ENCODE data around the gene ARHGAP31.
"Not testable (repeated sequence)": the region's sequence is repeated elsewhere in the genome, so short reads cannot be mapped to it uniquely, and the experiment has no call there.

Gene ARHGAP31

GRCh38 chr3:119352034-119352609, 57.9 kb downstream of the ARHGAP31 start:
- DNase-seq = peak; percentile 50 to 52

GRCh38 chr3:119352863-119353527, 58.8 kb downstream of the ARHGAP31 start:
- no peak for DNase-seq

DNA sequence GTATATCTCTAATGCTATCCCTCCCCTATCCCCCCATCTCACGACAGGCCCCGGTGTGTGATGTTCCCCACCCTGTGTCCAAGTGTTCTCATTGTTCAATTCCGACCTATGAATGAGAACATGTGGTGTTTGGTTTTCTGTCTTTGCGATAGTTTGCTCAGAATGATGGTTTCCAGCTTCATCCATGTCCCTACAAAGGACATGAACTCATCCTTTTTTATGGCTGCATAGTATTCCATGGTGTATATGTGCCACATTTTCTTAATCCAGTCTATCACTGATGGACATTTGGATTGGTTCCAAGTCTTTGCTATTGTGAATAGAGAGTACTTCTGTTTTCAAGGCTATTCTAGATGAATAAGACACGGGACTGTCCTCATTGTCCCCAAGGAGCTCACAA, 61.4 kb downstream of the ARHGAP31 start:
- not testable (repeated sequence) for DNase-seq

GRCh38 chr3:119356646-119357045, 62.5 kb downstream of the ARHGAP31 start:
- DNase-seq = no peak

DNA sequence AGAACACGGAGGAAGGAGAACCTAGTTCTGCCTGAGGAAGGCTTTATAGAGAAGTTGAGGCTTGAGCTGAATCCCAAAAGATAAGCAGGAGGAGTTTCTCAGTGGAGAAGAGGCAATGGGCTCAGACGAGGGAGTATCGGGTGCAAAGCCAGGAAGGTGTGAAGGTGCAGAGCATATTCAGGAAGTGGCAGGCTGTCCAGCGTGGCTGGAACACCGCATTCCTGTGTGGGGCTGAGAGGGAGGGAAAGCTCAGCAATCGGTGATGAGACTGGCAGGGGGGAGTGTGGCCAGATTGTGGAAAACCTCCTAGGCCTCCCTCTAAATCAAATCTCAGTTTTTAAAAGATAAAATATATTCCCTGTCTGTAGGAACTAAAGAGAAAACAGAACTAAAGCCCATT, 63.0 kb downstream of the ARHGAP31 start:
- DNase-seq = no peak

GRCh38 chr3:119359476-119360326, 65.5 kb downstream of the ARHGAP31 start:
- no peak for DNase-seq

GRCh38 chr3:119360736-119361462, 66.7 kb downstream of the ARHGAP31 start:
- no peak for DNase-seq

DNA sequence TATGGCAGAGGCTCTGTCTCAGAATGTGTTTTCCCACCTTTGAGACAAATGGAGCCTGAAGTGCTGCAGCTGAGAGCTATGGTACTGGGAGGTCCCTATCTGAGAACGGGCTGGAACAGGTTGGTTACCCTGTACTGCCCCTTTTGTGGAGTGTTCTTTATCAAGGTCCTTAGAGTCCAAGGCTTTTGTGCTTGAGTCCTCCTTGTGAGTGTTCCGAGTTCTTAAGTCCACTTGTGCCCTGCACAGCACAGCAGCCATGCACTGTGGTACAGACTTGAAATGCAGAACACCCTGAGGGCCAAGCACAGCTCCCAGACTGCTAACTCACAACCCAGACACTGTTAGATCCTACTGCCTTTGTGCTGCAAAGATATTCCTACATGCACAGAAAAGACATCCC, 67.8 kb downstream of the ARHGAP31 start:
- no peak for DNase-seq

- no peak for DNase-seq
Observed at GRCh38 chr3:119362940-119363725, 69.0 kb downstream of the ARHGAP31 start.

- no peak for DNase-seq
Observed at GRCh38 chr3:119364401-119364800, 70.2 kb downstream of the ARHGAP31 start.

DNA sequence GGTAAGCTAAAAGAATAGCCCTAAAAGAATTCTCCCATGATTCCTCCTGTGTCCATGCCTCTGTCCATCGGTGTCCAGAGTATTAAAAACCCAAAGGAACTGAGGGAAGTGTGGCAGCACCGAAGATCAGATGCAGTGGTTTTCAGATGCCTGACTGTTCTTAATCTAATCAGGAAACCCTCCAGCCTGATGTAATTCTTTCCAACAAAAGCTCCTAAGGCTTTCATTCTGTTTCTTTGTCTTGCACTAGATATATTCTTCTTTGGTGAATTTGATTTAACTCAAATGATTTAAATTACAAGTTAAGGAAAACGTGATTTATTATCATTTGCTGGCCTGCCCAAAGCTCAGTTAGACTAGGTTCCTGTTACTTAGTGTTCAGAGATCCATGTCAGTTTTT, 71.2 kb downstream of the ARHGAP31 start:
- no peak for DNase-seq

DNA sequence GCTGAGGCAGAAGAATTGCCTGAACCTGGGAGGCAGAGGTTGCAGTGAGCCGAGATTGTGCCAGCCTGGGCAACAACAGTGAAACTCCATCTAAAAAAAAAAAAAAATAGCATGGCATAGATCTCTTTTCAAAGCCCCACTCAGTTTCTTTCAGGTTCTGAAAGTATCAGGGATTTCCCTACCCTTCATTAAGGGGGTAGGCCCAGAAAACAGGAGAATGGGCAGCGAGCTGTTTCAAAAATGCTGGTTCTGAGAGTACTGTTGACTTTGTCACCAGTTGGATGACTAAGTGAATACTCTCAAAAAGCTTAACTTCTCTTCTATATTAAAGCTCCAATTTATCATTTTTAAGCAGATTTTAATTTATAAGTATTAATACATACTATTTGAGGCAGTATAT, 72.8 kb downstream of the ARHGAP31 start:
- no peak for DNase-seq

DNA sequence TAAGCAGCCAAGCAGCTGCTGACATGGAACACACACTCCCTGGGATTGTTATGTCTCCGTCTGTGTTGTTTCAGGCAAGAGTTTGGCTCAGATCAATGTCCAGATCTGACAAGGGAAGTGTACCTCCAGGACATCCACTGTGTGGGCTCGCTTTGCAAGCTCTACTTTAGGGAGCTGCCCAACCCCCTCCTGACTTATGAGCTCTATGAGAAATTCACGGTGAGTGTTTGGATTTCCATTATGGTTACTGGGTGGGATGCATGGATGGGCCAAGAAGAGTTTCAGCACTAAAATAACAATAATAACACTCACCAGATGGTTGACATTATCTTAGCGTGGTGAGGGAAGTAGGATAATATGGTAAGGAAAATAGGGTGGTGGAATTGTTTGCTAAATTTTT, 74.1 kb downstream of the ARHGAP31 start:
- no peak for DNase-seq

DNA sequence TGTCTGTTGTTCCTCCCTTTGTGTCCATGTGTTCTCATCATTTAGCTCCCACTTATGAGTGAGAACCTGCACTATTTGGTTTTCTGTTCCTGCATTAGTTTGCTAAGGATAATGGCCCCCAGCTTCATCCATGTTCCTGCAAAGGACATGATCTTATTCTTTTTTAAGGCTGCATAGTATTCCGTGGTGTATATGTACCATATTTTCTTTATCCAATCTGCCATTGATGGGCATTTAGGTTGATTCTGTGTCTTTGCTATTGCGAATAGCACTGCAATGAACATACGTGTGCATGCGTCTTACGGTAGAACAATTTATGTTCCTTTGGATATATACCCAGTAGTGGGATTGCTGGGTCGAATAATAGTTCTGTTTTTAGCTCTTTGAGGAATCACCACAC, 77.6 kb downstream of the ARHGAP31 start:
- not testable (repeated sequence) for DNase-seq

GRCh38 chr3:119375106-119375505, 80.9 kb downstream of the ARHGAP31 start:
- no peak for DNase-seq

DNA sequence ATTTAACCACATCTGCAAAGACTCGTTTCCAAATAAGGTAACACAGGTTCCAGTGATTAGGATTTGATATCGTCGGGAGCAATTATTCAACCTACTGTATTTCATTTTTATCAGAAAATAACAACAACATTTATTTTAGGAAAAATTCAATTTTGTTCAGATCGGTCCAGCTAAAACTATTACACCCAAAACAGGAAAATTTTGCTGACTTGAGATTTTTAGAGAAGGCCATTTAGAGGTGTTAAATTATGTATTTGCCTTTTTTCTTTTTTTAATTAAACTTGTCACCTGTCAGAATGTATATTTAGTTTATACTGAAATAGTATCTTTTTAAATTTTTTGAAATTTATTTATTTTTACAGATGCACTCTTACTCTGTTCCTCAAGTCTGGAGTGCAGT, 81.3 kb downstream of the ARHGAP31 start:
- no peak for DNase-seq

DNA sequence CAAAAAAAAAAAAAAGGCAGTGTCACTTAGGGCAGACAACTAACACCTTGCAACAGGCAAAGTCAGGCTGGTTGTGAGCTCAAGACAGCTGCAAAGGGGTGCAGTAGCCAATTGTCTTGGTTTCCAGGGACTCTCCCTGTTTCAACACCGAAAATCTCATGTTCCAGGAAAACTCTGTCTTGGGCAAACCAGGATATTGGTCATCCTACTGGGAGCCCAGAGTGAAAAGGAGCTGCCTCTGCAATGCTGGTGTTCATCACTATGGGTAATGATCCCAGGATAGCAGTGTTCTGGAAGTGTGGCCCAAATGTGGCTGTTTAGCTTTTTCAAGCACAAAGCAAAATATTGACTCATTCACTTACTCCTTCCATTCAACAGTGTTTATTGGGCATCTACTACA, 82.6 kb downstream of the ARHGAP31 start:
- DNase-seq = no peak

- no peak for DNase-seq
Observed at GRCh38 chr3:119378259-119378803, 84.1 kb downstream of the ARHGAP31 start.

DNA sequence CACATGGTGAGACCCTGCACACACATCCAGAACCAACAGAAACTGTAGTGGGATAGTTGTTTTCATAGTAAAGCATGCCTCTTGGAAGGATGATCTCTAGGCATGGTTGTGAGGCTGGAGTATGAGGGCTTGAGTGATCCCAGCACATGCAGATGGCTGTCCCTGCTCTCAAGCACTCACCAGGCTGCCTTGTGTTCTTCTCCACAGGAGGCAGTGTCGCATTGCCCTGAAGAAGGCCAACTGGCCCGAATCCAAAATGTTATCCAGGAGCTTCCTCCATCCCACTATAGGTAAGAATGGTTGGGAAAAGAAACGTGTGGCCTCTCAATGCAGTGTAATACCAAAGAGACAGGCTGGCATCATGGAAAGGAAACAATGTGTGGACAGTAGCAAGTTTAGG, 86.5 kb downstream of the ARHGAP31 start:
- no peak for DNase-seq

GRCh38 chr3:119382134-119382533, 88.0 kb downstream of the ARHGAP31 start:
- no peak for DNase-seq

- DNase-seq = no peak
Observed at GRCh38 chr3:119388577-119388976, 94.4 kb downstream of the ARHGAP31 start.

GRCh38 chr3:119395923-119396358, 101.8 kb downstream of the ARHGAP31 start:
- DNase-seq = no peak

Measured in activated T-cell treated with anti-CD3 and anti-CD28 coated beads, Interleukin-2, amount 50 U/mL, for 48 hours (primary cell).